Trophoblast cell (in vitro differentiated cells and primary cell): ENCODE data around the gene NR5A2.

ENCODE experiments used
- DNase-seq, 2 donors: peaks; one replicate each; pipeline ENCODE4 v3.0.0-alpha.2; 2016
- H2AFZ ChIP-seq: 2 replicates; pipeline ENCODE4 v1.6.1; 2013; ENCODE audit warnings: low read length, moderate library complexity, mild to moderate bottlenecking; ENCODE audit not compliant: insufficient read depth, poor library complexity
- H2AK5ac ChIP-seq: 2 replicates; pipeline ENCODE4 v1.6.1; 2013; ENCODE audit warnings: mild to moderate bottlenecking, low read length
- H2BK120ac ChIP-seq: 2 replicates; pipeline ENCODE4 v1.6.1; 2013; ENCODE audit warnings: low read length, mild to moderate bottlenecking, moderate library complexity; ENCODE audit not compliant: insufficient read depth, poor library complexity
- H2BK12ac ChIP-seq: 2 replicates; pipeline ENCODE4 v1.6.1; 2013; ENCODE audit warnings: mild to moderate bottlenecking, low read length, moderate library complexity
- H2BK5ac ChIP-seq: 2 replicates; pipeline ENCODE4 v1.6.1; 2013; ENCODE audit warnings: low read length, low read depth, moderate library complexity, mild to moderate bottlenecking; ENCODE audit not compliant: poor library complexity
- H3K14ac ChIP-seq: 2 replicates; pipeline ENCODE4 v1.6.1; 2013; ENCODE audit warnings: mild to moderate bottlenecking, low read length
- H3K18ac ChIP-seq: 2 replicates; pipeline ENCODE4 v1.6.1; 2013; ENCODE audit warnings: mild to moderate bottlenecking, low read length
- H3K23ac ChIP-seq: 2 replicates; pipeline ENCODE4 v1.6.1; 2013; ENCODE audit warnings: low read length
- H3K27ac ChIP-seq: 2 replicates; pipeline ENCODE4 v1.5.1; 2013; ENCODE audit warnings: low read depth, mild to moderate bottlenecking, inconsistent platforms, low read length, moderate library complexity
- H3K27me3 ChIP-seq: 2 replicates; pipeline ENCODE4 v1.6.1; 2013; ENCODE audit warnings: inconsistent platforms, mild to moderate bottlenecking, low read length, moderate library complexity; ENCODE audit not compliant: insufficient read depth
- H3K36me3 ChIP-seq, 2 experiments: 1 replicate in 1 of 2; 2 replicates in 1 of 2; pipeline ENCODE4 v1.6.1; 2013; ENCODE audit warnings: low read length in 2 of 2, mild to moderate bottlenecking in 2 of 2, moderate library complexity in 1 of 2; ENCODE audit not compliant: insufficient read depth in 2 of 2, control insufficient read depth in 1 of 2
- H3K4ac ChIP-seq: 2 replicates; pipeline ENCODE4 v1.6.1; 2013; ENCODE audit warnings: low read depth, mild to moderate bottlenecking, low read length, moderate library complexity
- H3K4me1 ChIP-seq, 2 experiments: 1 replicate in 1 of 2; 2 replicates in 1 of 2; pipeline ENCODE4 v1.6.1; 2013; ENCODE audit warnings: low read length in 2 of 2, mild to moderate bottlenecking in 2 of 2, moderate library complexity in 1 of 2; ENCODE audit not compliant: insufficient read depth in 2 of 2, control insufficient read depth in 1 of 2
- H3K4me2 ChIP-seq: 2 replicates; pipeline ENCODE4 v1.6.1; 2013; ENCODE audit warnings: inconsistent platforms, mild to moderate bottlenecking, low read length, moderate library complexity
- H3K4me3 ChIP-seq: 2 replicates; pipeline ENCODE4 v1.5.1; 2013; ENCODE audit warnings: mild to moderate bottlenecking, low read depth, low read length, inconsistent platforms
- H3K79me1 ChIP-seq: one replicate; pipeline ENCODE4 v1.6.1; 2013; ENCODE audit warnings: low read length
- H3K79me2 ChIP-seq: 2 replicates; pipeline ENCODE4 v1.6.1; 2013; ENCODE audit warnings: low read length, mild to moderate bottlenecking; ENCODE audit not compliant: control insufficient read depth, insufficient read depth, poor library complexity
- H3K9ac ChIP-seq: 2 replicates; pipeline ENCODE4 v1.6.1; 2013; ENCODE audit warnings: mild to moderate bottlenecking, low read length
- H3K9me3 ChIP-seq: 2 replicates; pipeline ENCODE4 v1.6.1; 2013; ENCODE audit warnings: low read depth, mild to moderate bottlenecking, control low read depth, inconsistent platforms, low read length; ENCODE audit not compliant: insufficient read depth
- H4K12ac ChIP-seq: 2 replicates; pipeline ENCODE4 v1.6.1; 2013; ENCODE audit warnings: low read depth, mild to moderate bottlenecking, low read length, moderate library complexity
- H4K8ac ChIP-seq: 2 replicates; pipeline ENCODE4 v1.6.1; 2013; ENCODE audit warnings: low read depth, mild to moderate bottlenecking, low read length, moderate library complexity
- H4K91ac ChIP-seq: one replicate; pipeline ENCODE4 v1.6.1; 2013; ENCODE audit warnings: low read depth, mild to moderate bottlenecking, low read length, moderate library complexity
- WGBS: extraction: QIAGEN DNeasy Blood & Tissue Kit; methylation state at CpG from one replicate; pipeline ENCODE4 v1.1.7; 2013; ENCODE audit warnings: missing lambda C conversion rate; ENCODE audit not compliant: insufficient read length, insufficient coverage; ENCODE audit errors: extremely low coverage; 5-methylcytosine and 5-hydroxymethylcytosine counted together

NR5A2 gene

DNA sequence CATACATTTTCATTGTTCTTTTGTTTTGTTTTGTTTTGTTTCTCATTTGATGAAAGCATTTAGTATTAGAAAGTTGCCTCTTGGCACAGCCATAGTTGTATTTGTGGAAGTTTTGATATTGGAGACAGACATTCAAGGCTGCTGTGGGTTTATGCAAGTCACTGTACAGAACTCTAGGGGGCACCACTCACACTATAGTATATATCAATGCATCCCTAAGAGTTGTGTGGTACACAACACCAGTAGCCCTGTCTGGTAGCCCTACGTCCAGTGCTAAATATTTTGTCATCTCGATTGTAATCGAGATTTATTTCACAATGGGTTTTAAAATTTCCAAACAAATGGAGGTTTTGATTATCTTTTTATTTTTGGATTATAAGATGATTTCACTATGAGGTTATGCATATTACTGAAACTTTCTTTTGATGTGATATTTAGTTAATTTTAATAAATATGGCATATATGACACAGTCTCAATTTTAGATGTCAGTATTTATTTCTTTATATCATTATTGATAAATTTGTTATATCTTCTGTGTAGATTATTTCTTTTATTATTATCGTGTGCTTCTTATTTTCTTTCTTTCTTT is 112.2 kb downstream of the NR5A2 start:
- Histone ChIP-seq H3K4me2 (no peak overlapping the region), H2BK12ac (no peak overlapping the region), H3K27me3 (no peaks in the 10 kb centered on the region), H2BK120ac (no peak overlapping the region), H3K4me1 (no peaks in the 10 kb centered on the region), H2AK5ac (no peak overlapping the region), H3K9ac (no peak overlapping the region), H3K79me2 (no peaks in the 10 kb centered on the region), H3K18ac (no peak overlapping the region), H3K4ac (no peak overlapping the region), H3K23ac (no peak overlapping the region), H4K12ac (no peak overlapping the region), H3K9me3 (no peaks in the 10 kb centered on the region), H3K4me3 (no peak overlapping the region), H3K79me1 (no peaks in the 10 kb centered on the region), H3K36me3 (no peaks in the 10 kb centered on the region), H2AFZ (no peak overlapping the region), H3K14ac (no peak overlapping the region), H4K8ac (no peak overlapping the region), H2BK5ac (no peak overlapping the region), H4K91ac (no peak overlapping the region), H3K27ac (no peak overlapping the region)
- peak; percentile 30 to 76 for DNase-seq
- WGBS: no CpG with 5 or more reads among the region's 4 CpGs

DNA sequence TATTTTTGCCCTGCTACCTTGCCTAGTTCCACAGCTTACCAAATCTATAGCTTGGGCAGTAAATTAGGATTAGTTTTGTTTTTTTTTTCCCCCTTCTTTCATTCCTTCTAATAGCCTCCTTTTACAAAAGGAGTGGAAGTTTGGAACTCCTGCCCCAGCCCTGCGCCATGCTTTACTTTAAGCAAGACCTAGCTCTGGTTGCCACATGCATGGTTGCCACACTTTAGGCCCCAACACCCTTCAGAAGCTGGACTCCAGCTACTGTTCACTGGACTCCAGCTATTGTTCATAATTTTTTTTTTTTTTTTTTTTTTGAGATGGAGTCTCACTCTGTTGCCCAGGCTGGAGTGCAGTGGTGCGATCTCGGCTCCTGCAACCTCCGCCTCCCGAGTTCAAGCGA is 115.8 kb downstream of the NR5A2 start:
- Histone ChIP-seq H4K8ac (no peak overlapping the region), H2BK120ac (no peak overlapping the region), H3K27ac (no peak overlapping the region), H3K79me1 (no peaks in the 10 kb centered on the region), H3K27me3 (no peaks in the 10 kb centered on the region), H3K14ac (no peak overlapping the region), H3K9me3 (no peaks in the 10 kb centered on the region), H3K4ac (no peak overlapping the region), H2AFZ (no peak overlapping the region), H3K36me3 (no peaks in the 10 kb centered on the region), H3K18ac (no peak overlapping the region), H2BK12ac (no peak overlapping the region), H3K23ac (no peak overlapping the region), H3K4me2 (no peak overlapping the region), H4K12ac (no peak overlapping the region), H4K91ac (no peak overlapping the region), H3K4me3 (no peak overlapping the region), H3K79me2 (no peaks in the 10 kb centered on the region), H2AK5ac (no peak overlapping the region), H2BK5ac (no peak overlapping the region), H3K4me1 (no peaks in the 10 kb centered on the region), H3K9ac (no peak overlapping the region)
- no peak for DNase-seq
- no CpG with 5 or more reads among the region's 6 CpGs for WGBS

DNA sequence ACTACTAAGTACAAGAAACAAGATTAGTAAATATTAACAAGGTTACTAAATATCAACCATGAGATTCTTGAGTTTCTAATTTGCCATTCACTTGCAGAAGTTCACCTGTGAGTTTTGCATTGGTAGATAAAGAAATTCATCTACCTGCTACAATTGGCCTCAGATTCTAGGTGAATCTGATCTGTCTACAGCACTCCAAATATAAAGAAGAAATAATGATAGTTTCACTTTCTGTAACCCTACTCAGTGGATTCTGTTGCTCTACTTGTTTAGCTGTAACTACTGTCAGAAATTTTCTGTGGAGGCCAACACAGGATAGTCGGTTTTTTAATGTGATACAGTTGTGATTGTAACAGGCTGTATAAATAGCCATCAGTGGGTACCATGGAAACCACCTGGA is 118.6 kb downstream of the NR5A2 start:
- Histone ChIP-seq H3K9ac (no peak overlapping the region), H3K4me3 (no peak overlapping the region), H3K79me2 (no peaks in the 10 kb centered on the region), H3K23ac (no peak overlapping the region), H3K9me3 (no peaks in the 10 kb centered on the region), H3K36me3 (no peaks in the 10 kb centered on the region), H2BK120ac (no peak overlapping the region), H2BK12ac (no peak overlapping the region), H4K8ac (no peak overlapping the region), H2AK5ac (no peak overlapping the region), H2BK5ac (no peak overlapping the region), H2AFZ (no peak overlapping the region), H3K4ac (no peak overlapping the region), H3K4me1 (peaks cover 0 to 2% of the 10 kb centered on the region in 2 experiments), H3K79me1 (no peaks in the 10 kb centered on the region), H3K14ac (no peak overlapping the region), H4K12ac (no peak overlapping the region), H3K27me3 (no peaks in the 10 kb centered on the region), H3K27ac (no peak overlapping the region), H4K91ac (no peak overlapping the region), H3K18ac (no peak overlapping the region), H3K4me2 (no peak overlapping the region)
- no peak for DNase-seq
- WGBS: no CpG with 5 or more reads among the region's 1 CpG

DNA sequence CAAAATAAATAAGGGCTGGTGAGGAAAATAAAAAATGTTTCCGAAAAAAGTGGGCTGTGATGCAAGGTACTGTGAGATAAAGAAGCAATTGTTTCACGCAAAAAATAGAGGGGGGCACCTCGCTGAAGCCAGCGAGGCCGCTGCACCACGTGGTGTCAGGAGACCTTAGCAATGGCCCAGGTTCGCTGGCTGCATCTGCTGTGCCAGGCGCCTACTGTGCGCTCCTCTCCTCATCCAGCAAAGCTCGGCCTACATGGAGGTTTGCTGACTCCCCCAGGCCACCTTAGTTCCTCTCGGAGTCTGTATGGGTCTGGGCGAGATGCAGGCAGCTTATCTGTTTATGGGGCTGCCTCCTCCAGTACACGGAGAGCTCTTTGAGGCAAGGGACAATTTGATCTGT is 119.6 kb downstream of the NR5A2 start:
- Histone ChIP-seq H3K27me3 (no peaks in the 10 kb centered on the region), H2BK120ac (no peak overlapping the region), H3K18ac (no peak overlapping the region), H3K4me3 (no peak overlapping the region), H4K91ac (no peak overlapping the region), H2BK5ac (no peak overlapping the region), H3K9ac (no peak overlapping the region), H2BK12ac (no peak overlapping the region), H4K12ac (no peak overlapping the region), H2AFZ (no peak overlapping the region), H3K36me3 (no peaks in the 10 kb centered on the region), H4K8ac (no peak overlapping the region), H3K79me2 (no peaks in the 10 kb centered on the region), H3K14ac (no peak overlapping the region), H3K79me1 (no peaks in the 10 kb centered on the region), H3K27ac (no peak overlapping the region), H3K23ac (no peak overlapping the region), H3K4me2 (no peak overlapping the region), H3K4ac (no peak overlapping the region), H3K4me1 (peaks cover 0 to 3% of the 10 kb centered on the region in 2 experiments), H3K9me3 (no peaks in the 10 kb centered on the region), H2AK5ac (no peak overlapping the region)
- no peak for DNase-seq
- WGBS: no CpG with 5 or more reads among the region's 13 CpGs
